Body of pancreas (tissue), 4 donors: ENCODE results near the gene GMPR2.

Experiments
- CTCF ChIP-seq, 7 experiments: fragments of 450-650 bp in 4 of 7; fragments of 200-600 bp in 3 of 7; sonication (generic) in 3 of 7; IDR thresholded peaks; one replicate each; pipeline ENCODE4 v1.5.1; 2016 to 2019; ENCODE audit warnings: antibody characterized with exemption in 7 of 7
- POLR2A ChIP-seq, 3 donors: fragments of 450-650 bp; IDR thresholded peaks; one replicate each; pipeline ENCODE4 v1.6.1; 2016; ENCODE audit warnings: antibody characterized with exemption in 3 of 3, mild to moderate bottlenecking in 2 of 3

GRCh38 chr14:24183014-24183481 lies 49.7 kb upstream of the GMPR2 start:
- TF ChIP-seq CTCF (IDR thresholded peaks at IDR 0.05) (no peak), POLR2A (IDR thresholded peaks at IDR 0.05) (no peak)
